Epithelial cell of esophagus (primary cell): Measurements from ENCODE around the gene CLSTN2.
A peak's percentile ranks its signal among the peaks of the same experiment; 100 is the strongest.

Experiments used
- DNase-seq: peaks from one replicate; pipeline ENCODE4 v3.0.0; 2010; ENCODE audit warnings: low read depth
- H3K4me3 ChIP-seq: 2 replicates; pipeline ENCODE4 v1.5.1; 2011; ENCODE audit warnings: mild to moderate bottlenecking, low read length, control low read depth
- TF ChIP-seq, protein P1 (sequence below): IDR thresholded peaks from 2 replicates; pipeline ENCODE4 v1.5.1; 2011; ENCODE audit warnings: low read depth, mild to moderate bottlenecking, low read length, control low read depth, inconsistent platforms; ENCODE audit not compliant: insufficient read depth; ENCODE audit errors: missing control alignments

Gene CLSTN2

DNA sequence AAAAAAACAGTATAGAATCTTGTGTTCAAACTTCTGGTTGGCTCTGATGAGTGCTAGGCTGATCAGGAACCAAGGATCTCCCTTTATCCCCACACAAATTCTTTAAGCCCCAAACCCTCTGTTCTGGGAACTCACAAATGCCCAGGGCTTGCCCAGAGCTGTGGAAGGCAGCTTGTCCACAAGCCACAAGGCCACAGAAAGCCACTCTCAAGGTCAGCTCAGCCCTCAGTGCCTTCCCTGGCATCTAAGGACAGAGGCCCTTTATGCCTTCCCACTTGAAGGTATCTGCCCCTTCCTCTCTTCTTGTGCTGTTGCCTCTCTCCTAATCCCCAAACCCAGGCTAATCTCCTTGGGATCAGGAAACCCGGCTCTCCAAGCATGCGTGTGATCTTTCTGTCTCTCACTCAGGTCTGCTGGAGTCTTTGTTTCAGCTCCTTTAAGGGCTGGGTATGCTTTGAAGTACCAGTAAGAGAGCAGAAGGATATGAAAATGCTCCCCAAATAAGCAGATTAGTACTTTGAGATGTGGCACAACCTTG, 597.9 kb downstream of the CLSTN2 start:
- TF ChIP-seq, protein P1, sequence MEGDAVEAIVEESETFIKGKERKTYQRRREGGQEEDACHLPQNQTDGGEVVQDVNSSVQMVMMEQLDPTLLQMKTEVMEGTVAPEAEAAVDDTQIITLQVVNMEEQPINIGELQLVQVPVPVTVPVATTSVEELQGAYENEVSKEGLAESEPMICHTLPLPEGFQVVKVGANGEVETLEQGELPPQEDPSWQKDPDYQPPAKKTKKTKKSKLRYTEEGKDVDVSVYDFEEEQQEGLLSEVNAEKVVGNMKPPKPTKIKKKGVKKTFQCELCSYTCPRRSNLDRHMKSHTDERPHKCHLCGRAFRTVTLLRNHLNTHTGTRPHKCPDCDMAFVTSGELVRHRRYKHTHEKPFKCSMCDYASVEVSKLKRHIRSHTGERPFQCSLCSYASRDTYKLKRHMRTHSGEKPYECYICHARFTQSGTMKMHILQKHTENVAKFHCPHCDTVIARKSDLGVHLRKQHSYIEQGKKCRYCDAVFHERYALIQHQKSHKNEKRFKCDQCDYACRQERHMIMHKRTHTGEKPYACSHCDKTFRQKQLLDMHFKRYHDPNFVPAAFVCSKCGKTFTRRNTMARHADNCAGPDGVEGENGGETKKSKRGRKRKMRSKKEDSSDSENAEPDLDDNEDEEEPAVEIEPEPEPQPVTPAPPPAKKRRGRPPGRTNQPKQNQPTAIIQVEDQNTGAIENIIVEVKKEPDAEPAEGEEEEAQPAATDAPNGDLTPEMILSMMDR: no peak
- no peak for DNase-seq

DNA sequence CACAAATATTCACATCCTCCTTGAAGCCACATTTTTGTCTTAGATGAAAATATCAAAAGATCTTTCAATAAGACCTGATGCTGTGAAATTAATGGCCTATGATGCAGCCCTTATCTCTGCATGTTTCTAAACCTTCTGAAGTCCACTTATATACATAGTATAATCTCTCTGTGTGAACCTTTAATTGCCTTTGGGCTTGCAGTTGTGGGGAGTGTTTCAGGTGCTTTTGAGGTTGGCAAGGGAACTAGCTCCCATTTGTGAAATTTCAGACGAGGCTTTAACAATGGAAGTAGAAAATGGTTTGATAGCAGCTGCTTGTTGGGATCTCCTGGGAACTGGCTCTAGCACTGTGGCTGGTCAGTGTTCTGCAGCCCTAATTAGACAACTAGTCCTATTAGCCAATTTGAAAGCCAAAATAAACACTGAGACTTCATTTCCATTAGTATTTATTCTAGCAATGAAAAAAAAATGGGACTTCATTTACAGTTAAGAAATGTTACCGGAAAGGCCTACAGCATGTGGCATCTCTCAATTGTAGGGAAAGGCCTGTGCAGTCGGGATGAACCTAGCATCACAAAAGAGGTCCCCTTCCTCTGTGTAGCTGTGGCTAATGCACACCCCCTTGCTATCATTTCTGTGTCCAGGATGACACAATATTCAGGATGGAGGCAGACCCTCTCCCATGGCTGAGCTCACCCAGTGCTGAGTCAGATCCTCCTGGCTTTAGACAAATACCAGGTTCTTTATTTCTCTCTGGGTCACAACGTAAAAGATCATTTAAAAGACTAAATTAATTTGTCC, 602.1 kb downstream of the CLSTN2 start:
- DNase-seq: no peak
- H3K4me3 ChIP-seq: no peak overlapping the region
- TF ChIP-seq, protein P1: no peak

More for the DNA sequence above, 597.9 kb downstream of the CLSTN2 start:
- H3K4me3 ChIP-seq: no peak overlapping the region

DNA sequence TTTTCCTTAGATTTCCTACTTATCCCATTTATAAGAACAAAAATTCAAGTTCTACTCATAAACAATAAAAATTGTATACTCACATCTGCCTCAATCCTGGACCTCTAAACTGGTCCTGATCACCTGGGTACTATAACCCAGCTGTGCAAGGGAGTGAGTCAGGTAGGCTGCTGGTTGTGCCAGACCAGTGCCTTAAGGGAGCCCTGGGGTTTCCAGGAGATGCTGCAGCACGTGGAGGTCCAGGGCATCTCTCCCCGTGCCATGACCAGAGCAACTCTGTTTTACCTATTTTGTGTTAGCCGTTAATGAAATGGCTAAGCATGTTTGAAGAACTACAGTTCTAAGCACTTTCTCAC, 602.7 kb downstream of the CLSTN2 start:
- no peak overlapping the region for H3K4me3 ChIP-seq
- TF ChIP-seq, protein P1: no peak
- DNase-seq: no peak

DNA sequence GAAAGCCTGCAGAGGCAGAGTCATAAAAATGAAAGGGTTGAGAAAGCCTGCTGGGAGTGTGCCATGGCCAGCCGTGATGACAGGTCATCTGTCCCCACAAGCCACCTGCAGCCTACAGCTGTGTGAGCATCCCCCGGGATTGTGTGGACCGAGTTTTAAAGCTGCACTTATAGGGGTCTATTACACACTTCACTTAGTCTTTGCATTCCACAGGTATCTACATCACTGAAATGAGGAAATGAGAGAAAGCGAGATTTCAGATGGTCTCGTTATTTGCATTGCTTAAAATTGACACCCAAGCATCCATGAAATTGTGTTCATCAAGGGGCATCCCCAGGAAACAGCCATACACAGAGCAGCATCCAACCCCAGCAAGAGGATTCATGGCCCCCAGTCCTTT, 605.3 kb downstream of the CLSTN2 start:
- TF ChIP-seq, protein P1: no peak
- no peak for DNase-seq
- H3K4me3 ChIP-seq: no peak overlapping the region

DNA sequence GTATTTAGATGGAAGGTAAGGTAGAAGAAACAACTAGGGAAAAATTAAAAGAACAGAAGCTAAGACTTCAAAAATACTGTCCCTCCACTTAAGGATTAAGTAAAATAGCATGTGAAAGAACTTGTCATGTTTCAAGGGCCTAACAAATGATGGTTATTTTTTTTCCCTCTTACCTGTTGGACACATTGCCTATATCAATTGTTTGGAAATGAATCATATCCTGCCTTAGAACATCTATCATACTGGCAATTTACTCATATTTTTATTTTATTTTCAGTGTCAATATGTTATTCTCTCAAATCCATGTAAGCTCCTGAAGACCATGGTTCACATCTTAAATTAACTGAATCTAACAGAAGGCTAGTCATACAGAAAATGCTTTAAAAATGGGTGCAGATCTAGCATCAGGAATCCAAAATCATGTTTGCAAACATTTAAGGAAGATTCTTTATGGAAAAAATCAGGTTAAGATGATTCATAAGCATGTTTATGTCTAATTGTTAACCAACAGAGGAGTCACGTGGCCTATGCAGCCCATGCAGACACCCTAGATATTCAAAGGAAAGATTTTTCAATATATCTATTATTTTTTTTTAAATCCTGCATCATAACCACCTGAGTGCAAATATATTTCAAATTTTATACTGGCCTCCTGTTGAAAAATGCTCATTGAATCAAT, 607.1 kb downstream of the CLSTN2 start:
- TF ChIP-seq, protein P1: no peak
- peak; percentile 40 for DNase-seq
- H3K4me3 ChIP-seq: no peak overlapping the region

DNA sequence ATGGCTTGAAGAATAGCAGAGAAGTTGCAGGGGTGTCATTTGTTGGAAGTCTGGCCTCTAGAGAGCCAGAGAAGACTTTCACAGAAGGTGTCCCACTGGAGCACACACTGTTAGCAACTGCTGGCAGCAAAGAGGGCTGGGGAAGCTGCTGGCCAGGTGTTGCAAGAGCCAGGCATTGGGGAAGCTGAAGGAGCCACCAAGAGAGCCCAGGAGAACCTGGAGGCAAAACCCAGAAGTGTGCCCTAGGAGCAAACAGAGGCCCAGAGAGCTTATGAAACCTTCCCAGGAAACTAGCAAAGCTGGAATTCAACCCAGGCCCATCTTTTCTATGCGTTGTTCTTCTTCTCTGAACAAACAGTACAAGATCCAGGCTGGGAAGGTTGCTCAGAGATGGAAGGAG, 610.2 kb downstream of the CLSTN2 start:
- TF ChIP-seq, protein P1: no peak
- no peak overlapping the region for H3K4me3 ChIP-seq
- no peak for DNase-seq
